GM19239 (cell line): ENCODE measurements around the gene GNB5.
"Not testable (repeated sequence)": the region's sequence is repeated elsewhere in the genome, so short reads cannot be mapped to it uniquely, and the experiment has no call there.

ENCODE experiments used
- DNase-seq: peaks from one replicate; pipeline ENCODE4 v3.0.0; 2011; ENCODE audit warnings: low spot score; ENCODE audit not compliant: insufficient read length
- FAIRE-seq: peaks from 2 replicates; lab custom pipeline; 2011; peaks lifted over from hg19 to GRCh38; lab: Jason Lieb, UNC

GNB5 gene

GRCh38 chr15:52100807-52101442 is 90.3 kb downstream of the GNB5 start:
- DNase-seq (no peak), FAIRE-seq (no peak)

GRCh38 chr15:52099651-52100272 is 91.4 kb downstream of the GNB5 start:
- FAIRE-seq (no peak), DNase-seq (no peak)

GRCh38 chr15:52098323-52098722 is 92.9 kb downstream of the GNB5 start:
- DNase-seq (no peak), FAIRE-seq (no peak)

- DNase-seq: no peak
- no peak for FAIRE-seq
These were observed 94.0 kb downstream of the GNB5 start for GRCh38 chr15:52097180-52097579.

- not testable (repeated sequence) for FAIRE-seq, DNase-seq
These were observed 94.7 kb downstream of the GNB5 start for GRCh38 chr15:52096536-52096935.

GRCh38 chr15:52095597-52096262 is 95.5 kb downstream of the GNB5 start:
- FAIRE-seq: no peak
- DNase-seq: no peak

GRCh38 chr15:52094811-52095584 is 96.2 kb downstream of the GNB5 start:
- FAIRE-seq (no peak), DNase-seq (no peak)

GRCh38 chr15:52093539-52094510 is 97.4 kb downstream of the GNB5 start:
- no peak for FAIRE-seq
- DNase-seq: no peak

GRCh38 chr15:52093167-52093538 is 98.0 kb downstream of the GNB5 start:
- DNase-seq: no peak
- FAIRE-seq: no peak

GRCh38 chr15:52090193-52090592 is 101.0 kb downstream of the GNB5 start:
- no peak for FAIRE-seq
- no peak for DNase-seq

GRCh38 chr15:52086011-52086786 is 105.0 kb downstream of the GNB5 start:
- no peak for FAIRE-seq
- DNase-seq: no peak

- FAIRE-seq: no peak
- DNase-seq: no peak
These were observed 105.9 kb downstream of the GNB5 start for GRCh38 chr15:52085299-52085698.

- DNase-seq (no peak), FAIRE-seq (no peak)
These were observed 107.6 kb downstream of the GNB5 start for GRCh38 chr15:52083603-52084002.

- FAIRE-seq, DNase-seq: not testable (repeated sequence)
These were observed 108.2 kb downstream of the GNB5 start for GRCh38 chr15:52083037-52083359.

GRCh38 chr15:52082197-52083036 is 108.8 kb downstream of the GNB5 start:
- DNase-seq (peak; percentile 36), FAIRE-seq (peak; percentile 73)

- FAIRE-seq: no peak
These were observed 110.3 kb downstream of the GNB5 start for GRCh38 chr15:52080706-52081392.

GRCh38 chr15:52080031-52080430 is 111.2 kb downstream of the GNB5 start:
- FAIRE-seq: no peak
- DNase-seq: no peak

More at GRCh38 chr15:52080706-52081392, 110.3 kb downstream of the GNB5 start:
- no peak for DNase-seq
